KMS-11 (cell line): Measurements from ENCODE around the gene ATP8A2.

Source experiments
- H2AFZ ChIP-seq: fragments of 200-600 bp; sonication (generic); 2 replicates; pipeline ENCODE4 v1.6.1; 2016; ENCODE audit warnings: antibody characterized with exemption, mixed run types, low read depth
- H3K27ac ChIP-seq: fragments of 200-600 bp; sonication (generic); 2 replicates; pipeline ENCODE4 v1.6.1; 2016; ENCODE audit warnings: mild to moderate bottlenecking, mixed run types
- H3K27me3 ChIP-seq: fragments of 200-600 bp; sonication (generic); 2 replicates; pipeline ENCODE4 v1.6.1; 2017; ENCODE audit warnings: mild to moderate bottlenecking, low read depth, mixed run types, moderate library complexity; ENCODE audit not compliant: insufficient read depth
- H3K36me3 ChIP-seq: fragments of 200-600 bp; sonication (generic); 2 replicates; pipeline ENCODE4 v1.6.1; 2017; ENCODE audit warnings: mild to moderate bottlenecking, mixed run types; ENCODE audit not compliant: insufficient read depth
- H3K4me1 ChIP-seq: fragments of 200-600 bp; sonication (generic); 2 replicates; pipeline ENCODE4 v1.6.1; 2016; ENCODE audit warnings: mild to moderate bottlenecking, low read depth, mixed run types; ENCODE audit not compliant: poor library complexity, severe bottlenecking
- H3K4me2 ChIP-seq: fragments of 200-600 bp; sonication (generic); 2 replicates; pipeline ENCODE4 v1.7.0; 2016; ENCODE audit warnings: mild to moderate bottlenecking, mixed run types
- H3K4me3 ChIP-seq: fragments of 200-600 bp; sonication (generic); IDR thresholded peaks from 2 replicates; pipeline ENCODE4 v1.6.1; 2017; ENCODE audit warnings: low read depth, low read length, mixed read lengths; ENCODE audit not compliant: insufficient read depth
- H3K79me2 ChIP-seq: fragments of 200-600 bp; sonication (generic); 2 replicates; pipeline ENCODE4 v1.6.1; 2016; ENCODE audit warnings: low read depth, mixed run types; ENCODE audit not compliant: insufficient read depth
- H3K9ac ChIP-seq: fragments of 200-600 bp; sonication (generic); 2 replicates; pipeline ENCODE4 v1.6.1; 2016; ENCODE audit warnings: mild to moderate bottlenecking, mixed run types
- H4K20me1 ChIP-seq: fragments of 200-600 bp; sonication (generic); 2 replicates; pipeline ENCODE4 v1.6.1; 2016; ENCODE audit warnings: mild to moderate bottlenecking, mixed run types; ENCODE audit not compliant: insufficient read depth
- CTCF ChIP-seq: fragments of 200-600 bp; sonication (generic); conservative IDR thresholded peaks from 2 replicates; pipeline ENCODE4 v1.6.1; 2017; ENCODE audit warnings: low read depth, mild to moderate bottlenecking, antibody characterized with exemption, low read length, moderate library complexity, mixed read lengths

Gene ATP8A2

GRCh38 chr13:25980255-25980654 lies 608.5 kb downstream of the ATP8A2 start:
- H3K27ac ChIP-seq = no peak overlapping the region
- no peaks in the 10 kb centered on the region for H3K79me2 ChIP-seq
- H4K20me1 ChIP-seq = no peaks in the 10 kb centered on the region
- no peaks in the 10 kb centered on the region for H3K4me1 ChIP-seq
- no peak overlapping the region for H3K4me2 ChIP-seq
- TF ChIP-seq CTCF = no peak
- H3K9ac ChIP-seq = no peak overlapping the region
- no peak overlapping the region for H3K4me3 ChIP-seq
- H3K27me3 ChIP-seq = no peaks in the 10 kb centered on the region
- no peak overlapping the region for H2AFZ ChIP-seq
- H3K36me3 ChIP-seq = no peaks in the 10 kb centered on the region

DNA sequence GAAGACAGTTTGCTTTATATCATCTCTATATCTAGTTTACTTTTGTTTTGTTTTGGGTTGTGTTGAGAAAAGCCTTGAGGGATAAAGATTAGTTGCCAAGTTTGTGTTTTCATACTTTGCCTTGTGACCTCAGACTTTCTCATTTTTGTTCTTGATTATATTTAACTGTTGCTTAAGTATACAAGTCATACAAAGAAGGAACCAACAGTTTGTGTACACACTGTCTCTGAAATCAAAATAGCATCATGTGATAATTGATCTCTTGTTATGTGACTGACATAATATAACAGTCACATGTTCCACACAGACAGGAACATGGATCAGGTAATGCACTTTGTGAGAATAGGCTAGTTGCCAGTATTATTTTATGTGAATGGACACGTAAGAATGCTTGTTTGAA lies 609.3 kb downstream of the ATP8A2 start:
- H3K36me3 ChIP-seq = no peaks in the 10 kb centered on the region
- no peak overlapping the region for H2AFZ ChIP-seq
- H3K27ac ChIP-seq = no peak overlapping the region
- no peaks in the 10 kb centered on the region for H4K20me1 ChIP-seq
- no peaks in the 10 kb centered on the region for H3K27me3 ChIP-seq
- no peak overlapping the region for H3K9ac ChIP-seq
- no peak overlapping the region for H3K4me2 ChIP-seq
- no peak overlapping the region for H3K4me3 ChIP-seq
- no peaks in the 10 kb centered on the region for H3K79me2 ChIP-seq
- H3K4me1 ChIP-seq = no peaks in the 10 kb centered on the region
- TF ChIP-seq CTCF = no peak

GRCh38 chr13:25982907-25983306 lies 611.1 kb downstream of the ATP8A2 start:
- Histone ChIP-seq H3K36me3 (no peaks in the 10 kb centered on the region), H3K4me1 (no peaks in the 10 kb centered on the region), H3K79me2 (no peaks in the 10 kb centered on the region), H2AFZ (no peak overlapping the region), H3K9ac (no peak overlapping the region), H3K27me3 (no peaks in the 10 kb centered on the region), H3K4me3 (no peak overlapping the region), H3K4me2 (no peak overlapping the region), H4K20me1 (no peaks in the 10 kb centered on the region), H3K27ac (no peak overlapping the region)
- TF ChIP-seq CTCF = no peak

- Histone ChIP-seq H3K4me1 (no peaks in the 10 kb centered on the region), H3K27ac (no peak overlapping the region), H3K4me3 (no peak overlapping the region), H3K4me2 (no peak overlapping the region), H3K79me2 (no peaks in the 10 kb centered on the region), H2AFZ (no peak overlapping the region), H3K9ac (no peak overlapping the region), H3K27me3 (no peaks in the 10 kb centered on the region), H3K36me3 (no peaks in the 10 kb centered on the region), H4K20me1 (no peaks in the 10 kb centered on the region)
- no peak for TF ChIP-seq CTCF
Measured at GRCh38 chr13:25987987-25988386, 616.2 kb downstream of the ATP8A2 start.

DNA sequence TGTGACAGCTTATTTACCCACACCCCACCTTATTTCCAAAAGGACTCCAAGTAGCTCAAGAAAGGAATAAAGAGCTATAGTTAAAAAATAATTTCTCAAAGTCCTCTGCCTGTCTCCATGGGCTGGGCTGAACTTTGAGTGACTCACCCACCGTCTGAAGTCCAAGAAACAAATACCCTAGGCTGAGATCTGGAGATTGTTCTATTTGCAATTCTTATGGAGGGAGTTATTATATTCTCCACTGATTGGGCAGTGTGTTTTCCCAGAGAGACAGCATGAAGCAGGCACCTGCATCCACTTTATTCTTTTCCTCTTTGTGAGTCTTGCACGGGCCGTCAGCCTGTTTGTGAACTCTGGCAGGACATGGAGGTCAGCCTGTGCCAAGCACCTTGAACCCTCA lies 616.9 kb downstream of the ATP8A2 start:
- Histone ChIP-seq H4K20me1 (no peaks in the 10 kb centered on the region), H3K36me3 (no peaks in the 10 kb centered on the region), H3K4me3 (no peak overlapping the region), H3K9ac (no peak overlapping the region), H3K27ac (no peak overlapping the region), H2AFZ (no peak overlapping the region), H3K27me3 (no peaks in the 10 kb centered on the region), H3K4me2 (no peak overlapping the region), H3K4me1 (no peaks in the 10 kb centered on the region), H3K79me2 (no peaks in the 10 kb centered on the region)
- TF ChIP-seq CTCF = no peak
